SK-N-SH treated with all-trans-retinoic acid at 6 μM for 48 hours (cell line): ENCODE data around the gene ATRX.

Source experiments
- ARNTL ChIP-seq: fragments of 450-650 bp; formaldehyde crosslinking; IDR thresholded peaks from 2 replicates; pipeline ENCODE4 v1.5.0; 2020; ENCODE audit warnings: low read depth, mild to moderate bottlenecking, moderate library complexity, borderline replicate concordance
- CREB5 ChIP-seq: fragments of 250-450 bp; sonication (Bioruptor Pico); IDR thresholded peaks from 2 replicates; pipeline ENCODE4 v1.5.1; 2020; ENCODE audit warnings: low read depth, mild to moderate bottlenecking, moderate library complexity
- CSDC2 ChIP-seq: fragments of 250-450 bp; sonication (Bioruptor Pico); IDR thresholded peaks from 2 replicates; pipeline ENCODE4 v1.5.0; 2020; ENCODE audit warnings: mild to moderate bottlenecking, moderate library complexity
- CSRNP3 ChIP-seq: fragments of 250-450 bp; sonication (Bioruptor Pico); IDR thresholded peaks from 2 replicates; pipeline ENCODE4 v1.5.1; 2021; ENCODE audit warnings: mild to moderate bottlenecking, moderate library complexity
- ESRRG ChIP-seq: fragments of 250-450 bp; sonication (Bioruptor Pico); IDR thresholded peaks from 2 replicates; pipeline ENCODE4 v1.6.1; 2021; ENCODE audit warnings: mild to moderate bottlenecking
- GLIS3 ChIP-seq: fragments of 250-450 bp; sonication (Bioruptor Pico); IDR thresholded peaks from 2 replicates; pipeline ENCODE4 v1.5.0; 2020; ENCODE audit warnings: mild to moderate bottlenecking, moderate library complexity
- OSR1 ChIP-seq: fragments of 250-450 bp; sonication (Bioruptor Pico); IDR thresholded peaks from 2 replicates; pipeline ENCODE4 v1.8.0; 2022; ENCODE audit warnings: moderate library complexity, mild to moderate bottlenecking, inconsistent platforms
- PATZ1 ChIP-seq: fragments of 250-450 bp; sonication (Bioruptor Pico); IDR thresholded peaks from 2 replicates; pipeline ENCODE4 v1.8.0; 2020; ENCODE audit warnings: mild to moderate bottlenecking, moderate library complexity, borderline replicate concordance
- TSHZ2 ChIP-seq: fragments of 250-450 bp; sonication (Bioruptor Pico); IDR thresholded peaks from 2 replicates; pipeline ENCODE4 v1.5.0; 2020; ENCODE audit warnings: mild to moderate bottlenecking, moderate library complexity
- ZFP3 ChIP-seq: fragments of 250-450 bp; sonication (Bioruptor Pico); IDR thresholded peaks from 2 replicates; pipeline ENCODE4 v1.5.0; 2020; ENCODE audit warnings: mild to moderate bottlenecking, moderate library complexity
- ZFP30 ChIP-seq: fragments of 450-650 bp; formaldehyde crosslinking; IDR thresholded peaks from 2 replicates; pipeline ENCODE4 v1.5.0; 2022; ENCODE audit warnings: mild to moderate bottlenecking, moderate library complexity
- ZNF70 ChIP-seq: fragments of 450-650 bp; formaldehyde crosslinking; IDR thresholded peaks from 2 replicates; pipeline ENCODE4 v1.5.0; 2020; ENCODE audit warnings: mild to moderate bottlenecking, moderate library complexity
- ZNF8 ChIP-seq: fragments of 450-650 bp; formaldehyde crosslinking; IDR thresholded peaks from 2 replicates; pipeline ENCODE4 v1.5.0; 2020; ENCODE audit warnings: mild to moderate bottlenecking, moderate library complexity

- no peak for TF ChIP-seq CREB5 (CRISPR knock-in tag)
- no peak for TF ChIP-seq CSRNP3 (CRISPR knock-in tag)
- TF ChIP-seq CSDC2 (CRISPR knock-in tag): no peak
- TF ChIP-seq TSHZ2: no peak
- TF ChIP-seq ESRRG (CRISPR knock-in tag): no peak
- TF ChIP-seq ZFP3 (CRISPR knock-in tag): no peak
- no peak for TF ChIP-seq PATZ1
- no peak for TF ChIP-seq ZFP30 (CRISPR knock-in tag)
- no peak for TF ChIP-seq ZNF70 (CRISPR knock-in tag)
- no peak for TF ChIP-seq GLIS3 (CRISPR knock-in tag)
- TF ChIP-seq ARNTL (CRISPR knock-in tag): no peak
- TF ChIP-seq ZNF8 (CRISPR knock-in tag): no peak
- TF ChIP-seq OSR1: no peak
Observed at GRCh38 chrX:77743720-77744119, 42.3 kb downstream of the ATRX start.
